GM12878 (cell line): ENCODE results near the gene CTNNBL1. TPM values are rescaled to one million over a fixed set of nuclear protein-coding genes. Genes with fewer than 3 reads are reported as not detected.

ENCODE experiments used
- ATAC-seq: fragments of 200-7000 bp; cut with Tn5 transposase; 3 replicates; pipeline ENCODE4 v1.9.1; 2020; ENCODE audit warnings: mild to moderate bottlenecking, moderate library complexity
- BruUV-seq: library from RNA; stranded (reverse); fragments of 400-500 nt; replicated peaks from 2 replicates; lab custom pipeline; 2021; lab: Mats Ljungman, UMichigan
- CTCF ChIA-PET: fragments of 300-600 bp; sonication (Branson Sonifier 250); formaldehyde crosslinking; extraction: SDS; loops from one replicate; lab custom pipeline; 2021; ENCODE audit warnings: inconsistent platforms; lab: Yijun Ruan, JAX
- POLR2A ChIA-PET: fragments of 350-600 bp; formaldehyde crosslinking; extraction: SDS; loops from one replicate; lab custom pipeline; 2021; ENCODE audit warnings: inconsistent platforms; lab: Charles Lee
- RAD21 ChIA-PET: fragments of 300-600 bp; sonication (Branson Sonifier 250); formaldehyde crosslinking; loops from one replicate; lab custom pipeline; 2023; ENCODE audit warnings: antibody characterized with exemption; ENCODE audit not compliant: unreplicated experiment; lab: Charles Lee
- SMC1A ChIA-PET: fragments of 300-600 bp; sonication (Branson Sonifier 250); formaldehyde crosslinking; loops from one replicate; lab custom pipeline; 2023; ENCODE audit not compliant: unreplicated experiment, uncharacterized antibody; lab: Charles Lee
- DNase-seq: peaks from one replicate; pipeline ENCODE4 v3.0.0-alpha.2; 2011; ENCODE audit warnings: low read depth, low spot score
- FAIRE-seq: peaks from 3 replicates; lab custom pipeline; 2011; peaks lifted over from hg19 to GRCh38; lab: Jason Lieb, UNC
- H2AFZ ChIP-seq: 2 replicates; pipeline ENCODE4 v1.6.0; 2011; ENCODE audit warnings: low read depth, low read length, control low read depth; ENCODE audit not compliant: control insufficient read depth
- H3K27ac ChIP-seq: 2 replicates; pipeline ENCODE4 v1.5.1; 2011; ENCODE audit warnings: control low read depth; ENCODE audit not compliant: control insufficient read depth, insufficient read depth
- H3K27me3 ChIP-seq, 2 experiments: replicated peaks in 1 of 2; 2 replicates each; pipeline versions ENCODE4 v1.6.0 to v1.6.1; 2011; ENCODE audit warnings: low read length in 1 of 2; ENCODE audit not compliant: control insufficient read depth in 2 of 2, insufficient read depth in 2 of 2
- H3K36me3 ChIP-seq, 2 experiments: 2 replicates each; pipeline ENCODE4 v1.5.1; 2011; ENCODE audit warnings: low read length in 1 of 2; ENCODE audit not compliant: control insufficient read depth in 2 of 2, insufficient read depth in 2 of 2
- H3K4me1 ChIP-seq: 2 replicates; pipeline ENCODE4 v1.6.1; 2011; ENCODE audit warnings: mild to moderate bottlenecking, low read length, moderate library complexity, mixed read lengths; ENCODE audit not compliant: control insufficient read depth, insufficient read depth
- H3K4me2 ChIP-seq: 2 replicates; pipeline ENCODE4 v1.6.0; 2011; ENCODE audit warnings: control low read depth; ENCODE audit not compliant: control insufficient read depth, insufficient read depth
- H3K4me3 ChIP-seq: fragments of 200-600 bp; sonication (generic); 2 replicates; pipeline ENCODE4 v1.5.1; 2016
- H3K79me2 ChIP-seq: 2 replicates; pipeline ENCODE4 v1.6.0; 2011; ENCODE audit warnings: low read length; ENCODE audit not compliant: control insufficient read depth, insufficient read depth
- H3K9ac ChIP-seq: 2 replicates; pipeline ENCODE4 v1.8.0; 2011; ENCODE audit warnings: low read length, control low read depth, mixed read lengths; ENCODE audit not compliant: control insufficient read depth, insufficient read depth
- H3K9me3 ChIP-seq: replicated peaks from 3 replicates; pipeline ENCODE4 v1.5.1; 2011; ENCODE audit warnings: mild to moderate bottlenecking, low read length; ENCODE audit not compliant: control insufficient read depth, insufficient read depth
- H4K20me1 ChIP-seq: 2 replicates; pipeline ENCODE4 v1.6.0; 2011; ENCODE audit not compliant: control insufficient read depth, insufficient read depth
- EZH2 ChIP-seq: IDR thresholded peaks from 2 replicates; pipeline ENCODE4 v1.6.1; 2012; ENCODE audit warnings: low read depth, mild to moderate bottlenecking, control low read depth, inconsistent platforms, low read length, borderline replicate concordance; ENCODE audit not compliant: control insufficient read depth
- JUND ChIP-seq: IDR thresholded peaks from 2 replicates; pipeline ENCODE4 v1.6.1; 2012; ENCODE audit warnings: low read depth, mild to moderate bottlenecking, low read length, improper control_type of control experiment, moderate library complexity
- MEF2A ChIP-seq: IDR thresholded peaks from 2 replicates; pipeline ENCODE4 v1.6.1; 2011; ENCODE audit warnings: low read depth, mild to moderate bottlenecking, low read length, moderate library complexity; ENCODE audit not compliant: insufficient read depth
- MEF2B ChIP-seq: fragments of 450-650 bp; IDR thresholded peaks from 2 replicates; pipeline ENCODE4 v1.6.1; 2018; ENCODE audit warnings: mild to moderate bottlenecking, moderate library complexity; ENCODE audit not compliant: partially characterized antibody, poor library complexity, severe bottlenecking
- MXI1 ChIP-seq: fragments of 150-350 bp; IDR thresholded peaks from 2 replicates; pipeline ENCODE4 v1.6.1; 2011; ENCODE audit warnings: low read depth, mild to moderate bottlenecking, inconsistent platforms, low read length, improper control_type of control experiment
- PAX8 ChIP-seq: fragments of 450-650 bp; IDR thresholded peaks from 2 replicates; pipeline ENCODE4 v1.6.1; 2017; ENCODE audit warnings: mild to moderate bottlenecking, moderate library complexity
- POLR2A ChIP-seq: IDR thresholded peaks from 2 replicates; pipeline ENCODE4 v1.6.1; 2011; ENCODE audit warnings: low read depth, mild to moderate bottlenecking, low read length
- SREBF1 ChIP-seq: IDR thresholded peaks from 2 replicates; pipeline ENCODE4 v1.6.1; 2012; ENCODE audit warnings: mild to moderate bottlenecking, low read length
- TCF3 ChIP-seq: IDR thresholded peaks from 2 replicates; pipeline ENCODE4 v1.6.1; 2012; ENCODE audit warnings: low read depth, mild to moderate bottlenecking, low read length, borderline replicate concordance; ENCODE audit not compliant: insufficient read depth
- WGBS: methylation state at CpG from one replicate; pipeline ENCODE4 v1.1.6; 2016; ENCODE audit warnings: low lambda C conversion rate; ENCODE audit not compliant: insufficient replicate concordance, insufficient coverage; ENCODE audit errors: missing lambda C conversion rate; 5-methylcytosine and 5-hydroxymethylcytosine counted together
- in situ Hi-C: fragments of 300-500 bp; cut with MboI; formaldehyde crosslinking; loops from 9 replicates; pipeline ENCODE4 v1.14.3; 2018; ENCODE audit warnings: mixed read lengths
- intact Hi-C: fragments of 100-400 bp; cut with micrococcal nuclease; formaldehyde crosslinking; loops from one replicate; pipeline ENCODE4 v1.14.2; 2022; ENCODE audit not compliant: unreplicated experiment
- polyA plus RNA-seq, 11 experiments: library from polyadenylated mRNA; depleted of rRNA in 4 of 11; unstranded in 6 of 11; stranded (reverse) in 5 of 11; fragments of >200 nt; fragmentation: Nextera tagmentation in 4 of 11; fragmentation: Illumina TruSeq in 1 of 11; extraction: Ambion mirVana in 4 of 11; extraction: Trizol in 1 of 11; gene quantifications; 1 replicate in 1 of 11; 2 replicates in 10 of 11; pipeline versions ENCODE4 v1.2.1 to v1.2.3, GENCODE V29; 2011 to 2016; ENCODE audit warnings: inconsistent platforms in 2 of 11, missing spikeins in 2 of 11, low read depth in 1 of 11
- total RNA-seq, 4 experiments: library from RNA; depleted of rRNA in 3 of 4; stranded (reverse); fragments of >200 nt in 3 of 4; fragmentation: Illumina TruSeq in 1 of 4; extraction: Trizol in 1 of 4; gene quantifications; 2 replicates each; pipeline versions ENCODE4 v1.2.1 to v1.2.3, GENCODE V29; 2013 to 2021
- TF ChIP-seq, protein P1 (sequence below): fragments of 450-650 bp; formaldehyde crosslinking; IDR thresholded peaks from 2 replicates; pipeline ENCODE4 v1.4.0; 2022; ENCODE audit warnings: mild to moderate bottlenecking, moderate library complexity
- TF ChIP-seq, protein P2 (sequence below): IDR thresholded peaks from 2 replicates; pipeline ENCODE4 v1.6.1; 2011; ENCODE audit warnings: mild to moderate bottlenecking, low read depth, low read length, moderate library complexity; ENCODE audit not compliant: insufficient replicate concordance

CTNNBL1 gene
- total and polyA plus RNA-seq, 10 of the 15 experiments (the other 5 are each of a cell fraction or from before 2014, with no cell fraction given): 43.1 to 102 (median 67.8) TPM

DNA sequence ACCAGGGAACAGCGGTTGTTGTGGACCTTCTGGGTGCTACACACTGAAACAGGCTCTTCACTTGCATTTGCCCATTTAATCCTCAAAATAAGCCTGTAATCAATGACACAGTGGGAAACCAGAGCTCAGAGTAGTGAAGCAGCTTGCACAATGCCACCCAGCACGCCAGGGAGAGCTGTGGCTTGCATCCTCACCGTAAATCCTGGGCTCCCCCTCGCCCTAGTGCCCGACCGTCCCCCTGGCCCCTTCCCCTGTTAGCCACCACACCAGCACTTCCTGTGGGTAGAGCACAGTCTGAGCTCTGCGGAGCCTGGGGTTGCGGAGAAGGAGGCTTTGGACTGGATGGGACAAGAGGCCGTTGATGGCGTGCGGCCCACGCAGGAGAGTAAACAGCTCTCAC, 223.6 kb downstream of the CTNNBL1 start:
- DNase-seq: no peak
- H3K4me1 ChIP-seq: peaks cover 21% of the 10 kb centered on the region
- no peaks in the 10 kb centered on the region for H4K20me1 ChIP-seq
- ChIA-PET SMC1A (interaction anchor here (0.6 to 0.7 kb wide), 2 partner anchors 27 to 249 kb away, joined by 3 read pairs; no protein-coding TSS in a partner anchor), POLR2A (interaction anchor here (0.6 kb wide), 1 partner anchor 19 kb away, joined by 3 read pairs; no protein-coding TSS in a partner anchor), CTCF (interaction anchor here (1.1 to 1.2 kb wide), 2 partner anchors 15 to 75 kb away, joined by 3 to 4 read pairs; no protein-coding TSS in a partner anchor), RAD21 (interaction anchor here (0.6 kb wide), 1 partner anchor 75 kb away, joined by 3 read pairs; no protein-coding TSS in a partner anchor)
- H3K4me2 ChIP-seq: no peak overlapping the region
- ATAC-seq: no peak
- no peaks in the 10 kb centered on the region for H3K27me3 ChIP-seq
- in situ Hi-C loops (no loop called here), intact Hi-C loops (no loop called here)
- no peak overlapping the region for H3K4me3 ChIP-seq
- no TSS peak for BruUV-seq
- H3K36me3 ChIP-seq: no peaks in the 10 kb centered on the region
- H3K9me3 ChIP-seq: no peaks in the 10 kb centered on the region
- no peak overlapping the region for H2AFZ ChIP-seq
- WGBS: 73% methylated on average over 12 of the region's 12 CpGs
- H3K9ac ChIP-seq: no peak overlapping the region
- FAIRE-seq: no peak
- H3K27ac ChIP-seq: no peak overlapping the region
- TF ChIP-seq MEF2A: no peak
- no peak for TF ChIP-seq POLR2A
- no peak for TF ChIP-seq PAX8
- no peak for TF ChIP-seq SREBF1
- TF ChIP-seq EZH2: no peak
- TF ChIP-seq MEF2B: no peak
- no peak for TF ChIP-seq MXI1
- no peak for TF ChIP-seq JUND
- no peaks in the 10 kb centered on the region for H3K79me2 ChIP-seq

DNA sequence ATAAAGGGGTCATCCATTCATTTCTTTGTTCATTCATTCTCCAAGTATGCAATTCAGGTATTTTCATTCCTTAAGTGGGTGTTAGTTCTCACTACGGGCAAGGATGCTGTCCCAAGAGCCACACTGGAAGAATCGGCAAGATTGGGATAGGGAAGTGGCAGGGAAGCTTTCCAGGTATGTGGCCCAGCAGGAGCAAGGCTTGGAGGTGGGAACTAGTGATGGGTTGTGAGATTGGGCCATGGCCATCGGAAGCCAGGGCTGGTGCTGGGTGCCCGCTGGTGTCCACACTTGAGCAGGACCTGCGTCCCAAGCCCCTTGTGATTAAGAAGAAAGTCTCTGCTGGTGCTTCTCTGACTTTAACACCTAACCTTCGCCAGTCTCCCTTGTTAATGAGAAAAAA, 224.2 kb downstream of the CTNNBL1 start:
- Histone ChIP-seq H4K20me1 (no peaks in the 10 kb centered on the region), H3K79me2 (no peaks in the 10 kb centered on the region), H3K9me3 (no peaks in the 10 kb centered on the region), H3K4me2 (no peak overlapping the region), H3K27ac (no peak overlapping the region), H2AFZ (no peak overlapping the region), H3K4me1 (peaks cover 25% of the 10 kb centered on the region), H3K27me3 (no peaks in the 10 kb centered on the region), H3K9ac (no peak overlapping the region), H3K36me3 (no peaks in the 10 kb centered on the region), H3K4me3 (no peak overlapping the region)
- intact Hi-C loops (no loop called here), in situ Hi-C loops (no loop called here)
- WGBS: 77% methylated on average over 6 of the region's 6 CpGs
- CTCF ChIA-PET: interaction anchor here (1.1 to 1.2 kb wide), 2 partner anchors 16 to 74 kb away, joined by 3 to 4 read pairs; no protein-coding TSS in a partner anchor
- FAIRE-seq (no peak), DNase-seq (no peak), ATAC-seq (no peak)
- no TSS peak for BruUV-seq
- RAD21 ChIA-PET: interaction anchor here (0.6 kb wide), 2 partner anchors 75 to 161 kb away, joined by 3 read pairs; no protein-coding TSS in a partner anchor
- POLR2A ChIA-PET: interaction anchor here (0.5 kb wide), 1 partner anchor 113 kb away, joined by 3 read pairs; no protein-coding TSS in a partner anchor
- SMC1A ChIA-PET: no interaction called here
- TF ChIP-seq, protein P1, sequence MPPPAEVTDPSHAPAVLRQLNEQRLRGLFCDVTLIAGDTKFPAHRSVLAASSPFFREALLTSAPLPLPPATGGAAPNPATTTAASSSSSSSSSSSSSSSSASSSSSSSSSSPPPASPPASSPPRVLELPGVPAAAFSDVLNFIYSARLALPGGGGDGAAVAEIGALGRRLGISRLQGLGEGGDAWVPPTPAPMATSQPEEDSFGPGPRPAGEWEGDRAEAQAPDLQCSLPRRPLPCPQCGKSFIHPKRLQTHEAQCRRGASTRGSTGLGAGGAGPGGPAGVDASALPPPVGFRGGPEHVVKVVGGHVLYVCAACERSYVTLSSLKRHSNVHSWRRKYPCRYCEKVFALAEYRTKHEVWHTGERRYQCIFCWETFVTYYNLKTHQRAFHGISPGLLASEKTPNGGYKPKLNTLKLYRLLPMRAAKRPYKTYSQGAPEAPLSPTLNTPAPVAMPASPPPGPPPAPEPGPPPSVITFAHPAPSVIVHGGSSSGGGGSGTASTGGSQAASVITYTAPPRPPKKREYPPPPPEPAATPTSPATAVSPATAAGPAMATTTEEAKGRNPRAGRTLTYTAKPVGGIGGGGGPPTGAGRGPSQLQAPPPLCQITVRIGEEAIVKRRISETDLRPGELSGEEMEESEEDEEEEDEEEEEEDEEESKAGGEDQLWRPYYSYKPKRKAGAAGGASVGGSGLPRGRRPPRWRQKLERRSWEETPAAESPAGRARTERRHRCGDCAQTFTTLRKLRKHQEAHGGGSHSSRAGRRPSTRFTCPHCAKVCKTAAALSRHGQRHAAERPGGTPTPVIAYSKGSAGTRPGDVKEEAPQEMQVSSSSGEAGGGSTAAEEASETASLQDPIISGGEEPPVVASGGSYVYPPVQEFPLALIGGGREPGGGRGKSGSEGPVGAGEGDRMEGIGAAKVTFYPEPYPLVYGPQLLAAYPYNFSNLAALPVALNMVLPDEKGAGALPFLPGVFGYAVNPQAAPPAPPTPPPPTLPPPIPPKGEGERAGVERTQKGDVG (CRISPR knock-in tag): no peak
- TF ChIP-seq, protein P2, sequence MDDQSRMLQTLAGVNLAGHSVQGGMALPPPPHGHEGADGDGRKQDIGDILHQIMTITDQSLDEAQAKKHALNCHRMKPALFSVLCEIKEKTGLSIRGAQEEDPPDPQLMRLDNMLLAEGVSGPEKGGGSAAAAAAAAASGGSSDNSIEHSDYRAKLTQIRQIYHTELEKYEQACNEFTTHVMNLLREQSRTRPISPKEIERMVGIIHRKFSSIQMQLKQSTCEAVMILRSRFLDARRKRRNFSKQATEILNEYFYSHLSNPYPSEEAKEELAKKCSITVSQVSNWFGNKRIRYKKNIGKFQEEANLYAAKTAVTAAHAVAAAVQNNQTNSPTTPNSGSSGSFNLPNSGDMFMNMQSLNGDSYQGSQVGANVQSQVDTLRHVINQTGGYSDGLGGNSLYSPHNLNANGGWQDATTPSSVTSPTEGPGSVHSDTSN: no peak
- TF ChIP-seq TCF3: no peak
